WERI-Rb-1 (cell line): ENCODE data around the gene MMAB.

Experiments used
- DNase-seq: peaks from one replicate; pipeline ENCODE4 v3.0.0-alpha.2; 2020
- H3K27ac ChIP-seq: fragments of 250-450 bp; sonication (Bioruptor Pico); 2 replicates; pipeline ENCODE4 v1.5.1; 2020; ENCODE audit warnings: mild to moderate bottlenecking, moderate library complexity
- H3K27me3 ChIP-seq: fragments of 250-450 bp; sonication (Bioruptor Pico); 2 replicates; pipeline ENCODE4 v1.5.1; 2021; ENCODE audit warnings: mild to moderate bottlenecking, low read depth, moderate library complexity; ENCODE audit not compliant: insufficient read depth, severe bottlenecking
- H3K36me3 ChIP-seq: fragments of 250-450 bp; sonication (Bioruptor Pico); 2 replicates; pipeline ENCODE4 v1.5.1; 2020; ENCODE audit warnings: mild to moderate bottlenecking, moderate library complexity
- H3K4me3 ChIP-seq: 2 replicates; pipeline ENCODE4 v1.5.1; 2011; ENCODE audit warnings: low read depth, mild to moderate bottlenecking, control low read depth, low read length
- H3K9me3 ChIP-seq: fragments of 250-450 bp; sonication (Bioruptor Pico); 2 replicates; pipeline ENCODE4 v1.5.1; 2021; ENCODE audit warnings: mild to moderate bottlenecking, moderate library complexity; ENCODE audit not compliant: severe bottlenecking
- TF ChIP-seq, protein P1 (sequence below): IDR thresholded peaks from 2 replicates; pipeline ENCODE4 v1.5.1; 2011; ENCODE audit warnings: low read depth, mild to moderate bottlenecking, control low read depth, inconsistent platforms, low read length

MMAB gene

GRCh38 chr12:109573029-109573913 is at the start of gene MMAB, which contains the start of gene MVK:
TSS of gene MMAB (minus strand) at chr12:109573504. CDS start at chr12:109573480, 24 bp downstream.
TSS of gene MVK (plus strand) at chr12:109573794. CDS start at chr12:109574823, 1,029 bp downstream.
- peak within 1 kb of the TSS; percentile 95 for H3K27ac ChIP-seq
- peak within 1 kb of the TSS; percentile 97 for H3K4me3 ChIP-seq
- H3K36me3 ChIP-seq: peaks cover 67% of the 10 kb centered on the region
- no peaks in the 10 kb centered on the region for H3K9me3 ChIP-seq
- H3K27me3 ChIP-seq: no peaks in the 10 kb centered on the region
- TF ChIP-seq, protein P1, sequence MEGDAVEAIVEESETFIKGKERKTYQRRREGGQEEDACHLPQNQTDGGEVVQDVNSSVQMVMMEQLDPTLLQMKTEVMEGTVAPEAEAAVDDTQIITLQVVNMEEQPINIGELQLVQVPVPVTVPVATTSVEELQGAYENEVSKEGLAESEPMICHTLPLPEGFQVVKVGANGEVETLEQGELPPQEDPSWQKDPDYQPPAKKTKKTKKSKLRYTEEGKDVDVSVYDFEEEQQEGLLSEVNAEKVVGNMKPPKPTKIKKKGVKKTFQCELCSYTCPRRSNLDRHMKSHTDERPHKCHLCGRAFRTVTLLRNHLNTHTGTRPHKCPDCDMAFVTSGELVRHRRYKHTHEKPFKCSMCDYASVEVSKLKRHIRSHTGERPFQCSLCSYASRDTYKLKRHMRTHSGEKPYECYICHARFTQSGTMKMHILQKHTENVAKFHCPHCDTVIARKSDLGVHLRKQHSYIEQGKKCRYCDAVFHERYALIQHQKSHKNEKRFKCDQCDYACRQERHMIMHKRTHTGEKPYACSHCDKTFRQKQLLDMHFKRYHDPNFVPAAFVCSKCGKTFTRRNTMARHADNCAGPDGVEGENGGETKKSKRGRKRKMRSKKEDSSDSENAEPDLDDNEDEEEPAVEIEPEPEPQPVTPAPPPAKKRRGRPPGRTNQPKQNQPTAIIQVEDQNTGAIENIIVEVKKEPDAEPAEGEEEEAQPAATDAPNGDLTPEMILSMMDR: no peak
- peak; percentile 100 for DNase-seq

GRCh38 chr12:109621901-109622364 is 48.6 kb upstream of the MMAB start:
- Histone ChIP-seq H3K27me3 (no peaks in the 10 kb centered on the region), H3K36me3 (no peaks in the 10 kb centered on the region), H3K9me3 (no peaks in the 10 kb centered on the region), H3K4me3 (no peak overlapping the region), H3K27ac (no peak overlapping the region)
- no peak for DNase-seq
- TF ChIP-seq, protein P1: no peak

- no peaks in the 10 kb centered on the region for H3K27me3 ChIP-seq
- TF ChIP-seq, protein P1: no peak
- H3K4me3 ChIP-seq: no peak overlapping the region
- no peaks in the 10 kb centered on the region for H3K9me3 ChIP-seq
- no peaks in the 10 kb centered on the region for H3K36me3 ChIP-seq
- no peak overlapping the region for H3K27ac ChIP-seq
- DNase-seq: no peak
These were observed 47.9 kb upstream of the MMAB start for GRCh38 chr12:109621211-109621694.

DNA sequence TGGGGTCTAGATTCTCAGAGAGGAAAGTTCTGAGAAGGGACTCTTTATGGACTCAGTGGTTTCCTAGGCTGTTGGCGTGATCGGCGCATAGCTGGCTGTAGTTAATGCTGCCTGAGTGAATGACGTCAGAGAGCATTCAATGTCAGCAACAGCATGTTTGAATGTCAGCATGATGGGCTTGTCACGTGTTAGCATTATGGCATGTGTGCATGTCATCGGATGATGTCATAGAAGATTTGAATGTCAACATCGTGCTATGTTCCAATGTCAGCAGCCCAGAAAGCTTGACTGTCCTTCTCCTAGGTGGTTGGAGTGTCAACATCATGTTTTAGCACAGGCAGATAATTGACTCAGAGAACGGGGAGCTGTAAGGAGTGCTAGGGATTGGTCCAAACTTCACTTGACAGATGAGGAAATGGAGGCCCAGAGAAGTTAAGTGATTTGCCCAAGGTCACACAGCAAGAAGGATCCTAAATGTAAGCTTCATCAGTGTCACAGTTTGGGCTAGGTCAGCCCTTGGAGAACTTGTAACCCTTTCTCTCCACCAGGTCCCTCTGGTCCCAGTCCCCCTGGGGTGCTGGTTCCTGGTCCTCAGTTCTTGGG is 45.8 kb upstream of the MMAB start:
- Histone ChIP-seq H3K4me3 (no peak overlapping the region), H3K27ac (no peak overlapping the region), H3K9me3 (no peaks in the 10 kb centered on the region), H3K27me3 (no peaks in the 10 kb centered on the region), H3K36me3 (no peaks in the 10 kb centered on the region)
- no peak for DNase-seq
- TF ChIP-seq, protein P1: no peak

GRCh38 chr12:109618082-109618481 is 44.8 kb upstream of the MMAB start:
- Histone ChIP-seq H3K27ac (no peak overlapping the region), H3K9me3 (no peaks in the 10 kb centered on the region), H3K27me3 (no peaks in the 10 kb centered on the region), H3K36me3 (no peaks in the 10 kb centered on the region), H3K4me3 (no peak overlapping the region)
- no peak for DNase-seq
- TF ChIP-seq, protein P1: no peak
